ENCODE measurements around the gene ZNF222.
A peak's percentile ranks its signal among the peaks of the same experiment; 100 is the strongest.

ZNF222 gene

GRCh38 chr19:44055870-44056269 lies 30.7 kb downstream of the ZNF222 start:
- DNase-seq (ENCODE audit: low read depth) = no peak

- DNase-seq (ENCODE audit: low read depth) = no peak
Observed at GRCh38 chr19:44059229-44059628, 34.0 kb downstream of the ZNF222 start.

GRCh38 chr19:44061038-44061437 lies 35.9 kb downstream of the ZNF222 start:
- DNase-seq (ENCODE audit: low read depth) = no peak

GRCh38 chr19:44066305-44066704 lies 41.1 kb downstream of the ZNF222 start:
- DNase-seq (ENCODE audit: low read depth) = no peak

GRCh38 chr19:44069415-44069814 lies 44.2 kb downstream of the ZNF222 start:
- no peak for DNase-seq (ENCODE audit: low read depth)

GRCh38 chr19:44071824-44072542 lies 46.8 kb downstream of the ZNF222 start, which contains the start of gene ZNF284:
Gene ZNF284, plus strand, starts transcription at chr19:44072159. Its CDS starts 4,231 bp downstream, at chr19:44076390.
- DNase-seq (ENCODE audit: low read depth) = peak; percentile 63

GRCh38 chr19:44072543-44073401 lies 47.6 kb downstream of the ZNF222 start:
- DNase-seq (ENCODE audit: low read depth) = no peak

GRCh38 chr19:44076325-44076724 lies 51.1 kb downstream of the ZNF222 start:
- DNase-seq (ENCODE audit: low read depth) = no peak

Data from stimulated activated CD8-positive, alpha-beta memory T cell treated with anti-CD3 and anti-CD28 coated beads, Interleukin-15, amount 100 ng/mL, for 1 hour (primary cell).